GM19452 (cell line): ENCODE measurements around the gene NPAS2.

Experiments
- ATAC-seq: cut with Tn5 transposase; IDR thresholded peaks from one replicate; pipeline ENCODE4 v1.9.1; 2021; ENCODE audit not compliant: unreplicated experiment

NPAS2 gene, protein sequence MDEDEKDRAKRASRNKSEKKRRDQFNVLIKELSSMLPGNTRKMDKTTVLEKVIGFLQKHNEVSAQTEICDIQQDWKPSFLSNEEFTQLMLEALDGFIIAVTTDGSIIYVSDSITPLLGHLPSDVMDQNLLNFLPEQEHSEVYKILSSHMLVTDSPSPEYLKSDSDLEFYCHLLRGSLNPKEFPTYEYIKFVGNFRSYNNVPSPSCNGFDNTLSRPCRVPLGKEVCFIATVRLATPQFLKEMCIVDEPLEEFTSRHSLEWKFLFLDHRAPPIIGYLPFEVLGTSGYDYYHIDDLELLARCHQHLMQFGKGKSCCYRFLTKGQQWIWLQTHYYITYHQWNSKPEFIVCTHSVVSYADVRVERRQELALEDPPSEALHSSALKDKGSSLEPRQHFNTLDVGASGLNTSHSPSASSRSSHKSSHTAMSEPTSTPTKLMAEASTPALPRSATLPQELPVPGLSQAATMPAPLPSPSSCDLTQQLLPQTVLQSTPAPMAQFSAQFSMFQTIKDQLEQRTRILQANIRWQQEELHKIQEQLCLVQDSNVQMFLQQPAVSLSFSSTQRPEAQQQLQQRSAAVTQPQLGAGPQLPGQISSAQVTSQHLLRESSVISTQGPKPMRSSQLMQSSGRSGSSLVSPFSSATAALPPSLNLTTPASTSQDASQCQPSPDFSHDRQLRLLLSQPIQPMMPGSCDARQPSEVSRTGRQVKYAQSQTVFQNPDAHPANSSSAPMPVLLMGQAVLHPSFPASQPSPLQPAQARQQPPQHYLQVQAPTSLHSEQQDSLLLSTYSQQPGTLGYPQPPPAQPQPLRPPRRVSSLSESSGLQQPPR

DNA sequence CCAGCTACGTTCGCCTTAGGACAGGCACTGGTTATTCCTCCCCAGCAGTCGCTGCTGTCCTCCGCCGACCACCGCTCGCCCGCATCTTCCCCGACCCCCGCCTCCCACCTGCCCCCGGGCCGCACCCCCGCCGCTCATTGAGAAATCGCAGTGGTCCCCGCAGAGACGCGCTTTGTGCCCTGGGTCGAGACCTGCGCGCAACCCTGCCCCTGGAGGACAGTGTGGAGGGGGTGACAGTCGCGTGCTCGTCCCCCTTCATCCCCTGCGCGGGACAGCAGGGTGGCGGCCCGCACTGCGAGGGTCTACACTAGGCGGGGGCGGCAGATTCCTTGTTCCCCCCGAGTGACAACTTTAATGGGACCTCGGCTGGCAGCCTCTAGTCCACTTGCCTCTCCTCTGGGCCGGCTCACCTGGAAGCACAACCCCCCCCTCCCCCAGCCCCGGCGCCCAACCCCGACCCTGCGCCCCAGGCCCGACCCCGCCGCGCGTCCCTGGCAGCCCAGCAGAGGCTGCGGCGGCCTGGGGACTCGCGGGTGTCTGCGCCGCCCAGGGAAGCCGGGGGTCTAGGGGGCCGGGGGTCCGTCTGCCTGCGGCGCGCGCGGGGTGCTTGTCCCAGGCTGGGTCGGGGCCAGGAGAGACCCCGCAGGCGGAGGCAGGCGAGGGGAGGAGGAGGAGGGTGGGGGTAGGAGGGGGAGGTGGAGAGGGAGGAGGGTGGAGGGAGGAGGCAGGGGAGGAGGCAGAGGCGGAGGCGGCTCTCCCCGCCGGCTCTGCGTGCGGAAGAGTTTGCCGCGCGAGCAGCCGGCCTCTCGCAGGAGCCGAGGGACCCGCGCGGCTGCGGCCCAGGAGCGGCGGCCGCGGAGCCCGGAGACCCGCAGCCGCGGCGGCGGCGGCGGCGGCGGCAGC lies at the start of gene NPAS2:
TSS of gene NPAS2 (plus strand) at position 770 of the 903 bp plus-strand sequence. CDS start 84,616 bp downstream, outside the sequence.
- ATAC-seq: no peak

DNA sequence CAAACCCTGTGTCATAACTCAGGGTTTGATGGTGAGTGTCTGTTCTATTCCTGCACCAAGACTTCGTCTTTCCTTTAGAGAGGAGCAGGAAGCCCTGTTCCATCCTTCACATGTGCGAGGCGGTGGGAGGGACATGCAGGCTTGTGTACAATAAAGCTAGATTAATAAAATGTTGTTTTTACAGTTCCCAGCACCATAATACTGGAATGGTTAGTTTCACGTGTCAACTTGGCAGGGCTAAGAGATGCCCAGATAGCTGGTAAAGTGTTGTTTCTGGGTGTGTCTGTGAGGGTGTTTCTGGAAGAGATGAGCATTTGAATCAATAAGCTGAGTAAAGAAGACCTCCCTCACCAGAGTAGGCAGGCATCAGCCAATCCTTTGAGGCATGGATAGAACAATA lies 48.8 kb upstream of the NPAS2 start:
- no peak for ATAC-seq

DNA sequence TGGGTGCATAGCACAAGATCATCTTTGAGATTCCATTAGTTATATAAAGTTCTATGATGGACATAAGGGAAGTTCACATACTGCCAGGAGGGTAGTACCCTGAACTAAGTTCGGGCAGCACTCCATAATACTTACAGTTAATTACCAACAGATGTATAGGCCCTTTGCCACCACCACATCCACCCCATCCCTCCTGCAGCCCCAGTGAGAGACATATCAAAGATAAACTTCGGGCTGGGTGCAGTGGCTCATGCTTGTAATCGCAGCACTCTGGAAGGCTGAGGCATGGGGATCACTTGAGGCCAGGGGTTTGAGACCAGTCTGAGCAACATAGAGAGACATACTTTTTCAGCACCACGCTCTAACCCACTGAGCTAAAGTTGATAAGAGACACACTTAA lies 46.4 kb upstream of the NPAS2 start:
- ATAC-seq: no peak

DNA sequence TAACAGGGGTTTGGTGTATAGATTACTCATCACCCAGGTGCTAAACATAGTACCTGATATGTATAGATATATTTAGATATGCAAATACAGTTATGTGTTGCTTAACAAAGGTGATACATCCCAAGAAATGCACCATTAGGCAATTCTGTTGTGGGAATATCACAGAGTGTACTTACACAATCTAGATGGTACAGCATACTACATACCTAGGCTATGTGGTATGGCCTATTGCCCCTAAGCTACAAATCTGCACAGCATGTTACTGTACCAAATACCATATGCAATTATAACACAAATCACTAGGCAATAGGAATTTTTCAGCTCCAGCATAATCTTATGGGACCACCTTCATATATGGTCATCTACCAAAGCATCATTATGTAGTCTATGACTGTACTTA lies 43.5 kb upstream of the NPAS2 start:
- no peak for ATAC-seq

DNA sequence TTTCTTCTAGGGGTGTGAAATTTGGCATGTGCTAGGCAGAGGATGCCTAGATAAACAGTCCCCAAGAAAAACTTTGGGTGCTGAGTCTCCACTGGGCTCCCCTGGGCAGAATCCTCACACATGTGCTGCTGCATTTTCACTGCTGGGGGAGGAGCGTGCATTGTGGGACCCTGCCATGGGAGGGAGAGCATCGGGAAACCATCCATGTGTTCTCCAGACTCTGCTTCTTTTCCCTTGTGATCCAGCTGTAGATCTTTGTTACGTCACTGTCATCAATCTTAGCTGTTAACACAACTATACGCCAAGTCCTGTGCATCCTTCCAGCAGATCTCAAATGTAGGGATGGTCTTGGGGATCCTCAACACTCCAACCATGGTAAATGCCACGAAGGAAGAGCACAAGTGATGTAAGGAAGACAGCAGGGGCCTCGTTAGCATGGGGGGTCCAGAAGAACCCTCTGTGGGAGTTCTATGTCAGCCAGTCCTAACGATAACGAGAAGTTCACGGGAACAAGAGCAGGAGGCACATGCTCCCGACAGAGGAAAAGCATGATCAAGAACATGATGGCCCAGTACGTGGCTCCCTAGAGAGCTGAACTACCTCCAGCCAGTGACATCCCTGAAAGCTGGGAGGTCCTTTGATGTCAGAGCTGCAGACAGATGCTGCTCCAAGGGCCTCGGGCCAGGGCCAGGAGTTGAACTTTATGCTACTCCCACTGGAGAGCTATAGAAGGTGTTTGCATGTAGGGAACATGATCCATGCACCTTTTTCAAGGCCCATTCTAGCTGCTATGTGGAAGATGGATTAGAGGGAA lies 41.1 kb upstream of the NPAS2 start:
- no peak for ATAC-seq

DNA sequence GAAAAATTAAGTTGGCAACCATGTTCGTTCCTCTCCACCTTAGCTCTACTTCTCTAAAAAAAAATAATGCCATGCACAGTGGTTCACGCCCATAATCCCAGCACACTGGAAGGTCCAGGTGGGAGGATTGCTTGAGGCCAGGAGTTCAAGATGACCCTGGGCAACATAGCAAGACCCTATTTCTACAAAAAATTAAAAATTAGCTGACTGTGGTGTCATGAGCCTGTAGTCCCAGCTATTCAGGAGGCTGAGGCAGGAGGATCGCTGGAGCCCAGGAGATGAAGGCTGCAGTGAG lies 40.1 kb upstream of the NPAS2 start:
- ATAC-seq: no peak

DNA sequence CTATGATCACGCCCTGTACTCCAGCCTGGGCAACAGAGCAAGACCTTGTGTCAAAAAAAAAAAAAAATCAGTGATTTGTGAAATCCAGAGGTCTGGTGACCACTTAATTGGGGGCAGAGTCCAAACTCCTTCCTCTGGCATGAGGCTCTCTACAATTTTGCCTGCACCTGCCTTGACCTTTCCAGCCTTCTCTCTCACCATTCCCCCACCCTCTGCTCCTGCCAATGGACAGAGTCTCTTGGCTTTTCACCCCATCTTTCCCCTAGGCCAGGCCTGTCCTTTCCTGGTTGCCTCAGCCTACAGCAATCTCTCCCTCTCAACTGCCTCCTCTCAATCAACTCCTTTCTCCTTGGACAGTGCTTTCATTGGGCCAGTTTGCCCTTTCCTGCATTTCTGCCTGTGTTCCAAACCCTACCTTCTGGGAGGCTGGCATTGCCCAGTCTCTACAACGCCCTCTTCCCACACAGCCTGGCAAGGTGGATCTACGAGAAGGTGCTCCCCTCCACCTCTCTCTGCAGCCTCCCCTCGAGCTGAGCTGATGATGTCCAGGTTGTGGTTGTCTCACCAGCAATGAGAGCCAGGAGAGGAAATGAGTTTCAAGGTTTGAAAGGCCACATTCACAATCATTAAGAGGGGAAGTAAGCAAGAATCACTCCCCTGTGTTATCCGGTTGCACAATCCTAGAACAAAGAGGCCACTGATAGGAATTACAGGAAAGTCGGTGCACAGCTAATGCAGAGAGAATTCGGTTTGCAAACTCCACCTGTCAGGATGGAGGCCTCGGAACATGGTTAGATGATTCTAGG lies 39.5 kb upstream of the NPAS2 start:
- no peak for ATAC-seq

DNA sequence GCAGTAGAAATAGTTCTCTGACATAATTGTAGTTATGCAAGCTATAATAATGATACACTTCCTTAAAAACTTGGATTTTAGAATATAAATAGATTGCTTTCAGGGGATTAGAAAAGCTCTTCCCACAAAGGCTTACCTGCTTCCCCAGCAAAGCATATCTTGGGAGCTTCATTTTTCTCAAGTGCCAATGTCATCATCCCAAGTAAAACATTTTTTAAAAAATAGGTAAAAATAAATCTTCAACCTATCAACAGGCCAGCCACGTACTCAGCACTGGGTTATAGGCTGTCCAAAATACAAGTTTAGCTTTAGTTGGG lies 39.0 kb upstream of the NPAS2 start:
- no peak for ATAC-seq

DNA sequence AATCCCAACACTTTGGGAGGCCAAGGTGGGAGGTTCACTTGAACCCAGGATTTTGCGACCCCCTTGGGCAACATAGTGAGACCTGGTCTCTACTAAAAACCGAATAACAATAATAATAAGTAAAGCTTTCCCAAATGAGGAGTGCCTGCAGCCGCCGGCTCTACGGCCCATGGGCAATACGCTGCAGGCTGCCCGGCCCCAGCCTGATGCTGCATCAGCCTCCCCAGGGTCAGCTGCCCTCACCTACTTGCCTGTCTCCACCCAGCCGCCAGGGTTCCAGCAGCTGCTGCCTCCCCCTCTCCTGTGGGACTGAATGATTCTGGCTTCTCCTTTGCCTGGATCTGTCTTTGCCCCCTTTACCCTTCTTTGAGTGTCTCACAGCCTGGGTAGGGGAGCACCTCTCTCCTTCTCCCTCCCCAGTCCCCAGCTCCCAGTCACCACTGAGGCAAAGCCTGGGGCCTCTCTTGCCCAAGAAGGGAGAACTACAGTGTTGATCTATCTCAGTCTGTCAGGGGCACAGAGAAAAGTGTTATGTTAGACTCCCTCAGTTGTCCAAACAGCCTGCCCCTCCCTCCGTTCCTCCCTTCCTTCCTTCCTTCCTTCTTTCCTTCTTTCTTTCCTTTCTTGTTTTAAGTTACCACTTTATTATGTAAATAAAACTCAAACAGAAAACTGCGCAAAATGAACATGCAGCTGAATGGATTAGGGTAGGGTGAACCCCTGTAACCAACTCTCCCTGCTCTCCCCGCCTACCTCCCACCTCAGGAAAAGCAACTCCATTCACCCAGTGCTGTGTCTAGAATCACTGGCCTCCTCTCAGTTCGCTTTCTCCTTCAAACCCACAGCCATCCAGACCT lies 38.2 kb upstream of the NPAS2 start:
- ATAC-seq: no peak

DNA sequence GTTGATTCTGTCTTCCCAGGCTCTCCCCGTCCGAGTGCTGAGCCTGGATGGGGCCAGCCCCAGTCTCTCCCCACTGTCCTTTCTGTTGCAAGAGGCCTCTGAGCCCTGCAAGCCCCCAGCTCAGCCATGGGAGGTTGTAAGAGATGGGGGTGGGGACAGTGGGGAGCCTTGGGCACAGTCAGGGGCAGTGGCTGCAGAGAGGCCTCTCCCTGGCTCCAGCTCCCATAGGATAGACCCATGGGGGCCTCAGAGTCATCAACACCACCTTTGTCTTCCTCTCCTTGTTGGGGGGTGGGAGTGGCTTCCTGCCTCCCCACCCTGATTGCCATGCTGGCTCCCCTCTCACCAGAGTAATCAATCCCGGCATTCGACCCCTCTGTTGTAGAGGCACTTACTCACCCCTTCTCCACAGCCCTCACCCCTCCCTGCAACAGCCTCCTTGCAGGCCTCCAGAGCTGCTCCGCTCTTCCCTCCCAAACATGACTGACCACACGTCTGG lies 37.5 kb upstream of the NPAS2 start:
- no peak for ATAC-seq

DNA sequence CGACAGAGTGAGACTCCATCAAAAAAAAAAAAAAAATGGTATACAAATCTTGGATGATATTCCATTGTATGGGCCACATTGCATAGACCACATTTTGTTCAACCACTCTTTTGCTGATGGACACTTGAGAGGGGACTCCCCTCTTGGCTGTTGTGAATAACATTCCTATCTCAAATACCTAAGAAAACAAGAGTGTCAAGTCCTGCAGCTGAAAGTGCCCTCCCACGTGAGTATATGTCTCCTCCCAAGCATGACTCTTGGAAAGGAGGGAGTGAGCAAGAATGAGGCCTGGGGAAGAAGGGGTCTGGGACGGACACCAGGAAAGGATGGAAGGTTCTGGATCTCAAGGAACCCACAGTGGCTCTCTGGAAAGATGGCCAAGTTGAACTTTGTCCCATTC lies 36.0 kb upstream of the NPAS2 start:
- ATAC-seq: no peak

DNA sequence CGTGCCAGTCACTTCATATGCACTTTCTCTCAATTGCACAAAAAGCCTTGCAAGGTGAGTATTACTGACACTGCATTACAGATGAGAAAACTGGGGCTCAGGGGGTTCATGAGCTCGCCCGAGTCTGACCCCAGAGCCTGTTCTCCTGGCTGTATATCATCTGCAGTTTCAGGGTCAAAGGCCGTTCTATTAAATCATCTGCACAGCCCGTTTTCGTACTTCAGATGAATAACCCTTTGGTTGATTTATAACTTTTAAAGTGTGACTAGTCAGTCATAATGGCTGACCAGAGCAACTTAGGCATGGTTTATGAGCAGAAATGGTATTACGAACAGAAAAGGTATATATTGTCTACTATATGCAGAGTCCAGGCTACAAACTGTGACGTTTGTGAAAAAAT lies 35.3 kb upstream of the NPAS2 start:
- ATAC-seq: no peak

DNA sequence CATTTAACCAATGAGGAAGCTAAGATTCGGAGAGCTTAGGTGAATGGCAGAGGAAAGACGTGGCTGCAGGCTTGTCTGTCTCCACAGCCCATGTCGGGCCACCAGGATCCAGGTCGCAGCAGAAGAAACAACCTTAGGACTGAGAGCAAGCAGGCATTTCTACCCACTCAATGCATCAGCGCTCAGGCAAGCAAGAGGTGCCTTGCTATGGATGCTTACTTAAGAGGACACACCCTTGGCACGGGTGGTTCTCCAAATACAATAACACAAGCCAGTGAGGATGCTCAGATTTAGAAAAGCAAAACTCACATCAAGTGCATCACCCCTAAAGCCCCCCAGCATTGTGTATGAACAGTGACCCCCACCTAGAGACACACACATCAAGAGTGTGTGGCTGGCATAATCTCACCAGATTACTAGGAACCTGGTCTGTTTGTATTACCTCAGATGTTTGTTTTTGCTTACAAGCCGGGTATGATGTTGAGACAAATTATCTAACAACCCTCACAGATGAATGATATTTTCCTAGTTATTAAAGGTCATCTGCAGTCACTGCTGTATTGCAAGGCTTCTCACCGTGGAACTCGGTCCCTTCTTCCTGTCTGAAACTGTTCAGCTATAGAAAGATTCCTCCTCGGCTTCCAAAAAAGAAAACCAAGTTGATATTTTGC lies 34.2 kb upstream of the NPAS2 start:
- no peak for ATAC-seq

DNA sequence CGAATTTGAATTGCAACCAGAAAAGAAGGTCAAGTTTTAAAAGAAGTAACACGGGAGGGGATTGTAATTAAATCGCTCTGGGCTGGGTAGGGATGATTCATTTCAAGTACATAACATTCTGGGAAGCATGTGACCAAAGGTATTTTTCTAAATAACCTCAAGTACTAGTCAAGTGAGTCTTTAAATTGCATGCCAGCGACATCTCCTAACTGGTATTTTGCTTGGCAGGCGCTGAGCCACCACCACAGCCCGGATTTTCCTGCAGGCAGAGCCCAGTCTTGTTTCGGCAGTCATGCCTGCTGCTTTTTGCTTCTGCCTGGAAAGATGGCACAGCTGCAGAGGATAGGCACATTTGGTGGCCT lies 33.7 kb upstream of the NPAS2 start:
- no peak for ATAC-seq

DNA sequence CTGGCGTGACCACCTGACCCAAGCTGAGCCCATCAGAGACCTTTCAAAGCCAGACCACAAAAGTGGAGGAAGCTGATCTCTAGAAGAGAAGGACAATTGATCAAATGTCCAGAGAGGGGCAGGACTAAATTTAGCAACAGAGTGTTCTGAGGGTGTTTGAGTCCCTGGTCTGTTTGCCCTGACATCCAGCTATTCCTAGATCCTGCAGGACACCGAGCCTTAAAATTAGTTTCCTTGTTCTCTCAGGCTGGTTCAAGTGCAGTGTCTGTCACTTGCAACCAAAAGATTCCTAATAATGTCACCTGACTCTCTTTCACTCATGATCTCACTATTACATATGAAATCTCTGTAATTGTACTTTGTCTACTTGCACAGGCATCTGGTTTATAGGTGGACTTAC lies 33.0 kb upstream of the NPAS2 start:
- no peak for ATAC-seq

DNA sequence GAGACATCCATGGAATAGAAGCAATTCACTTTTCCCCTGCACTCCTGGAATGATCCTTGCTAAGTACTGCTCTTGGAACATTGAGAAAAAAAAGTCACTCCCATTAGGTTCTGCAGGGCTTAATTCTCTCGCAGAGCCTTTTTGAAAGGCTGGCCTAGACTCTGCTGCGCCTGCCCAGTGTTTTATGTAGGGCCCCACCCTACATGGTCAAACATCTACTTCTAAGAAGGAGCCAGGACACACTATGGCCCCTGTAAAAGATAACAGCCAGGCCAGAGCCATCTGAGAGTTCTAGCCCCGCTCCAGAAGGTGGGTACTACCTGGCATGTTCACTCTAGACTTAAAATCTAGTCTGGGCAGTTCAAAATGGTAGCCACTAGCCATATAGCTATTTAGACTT lies 30.6 kb upstream of the NPAS2 start:
- ATAC-seq: no peak

DNA sequence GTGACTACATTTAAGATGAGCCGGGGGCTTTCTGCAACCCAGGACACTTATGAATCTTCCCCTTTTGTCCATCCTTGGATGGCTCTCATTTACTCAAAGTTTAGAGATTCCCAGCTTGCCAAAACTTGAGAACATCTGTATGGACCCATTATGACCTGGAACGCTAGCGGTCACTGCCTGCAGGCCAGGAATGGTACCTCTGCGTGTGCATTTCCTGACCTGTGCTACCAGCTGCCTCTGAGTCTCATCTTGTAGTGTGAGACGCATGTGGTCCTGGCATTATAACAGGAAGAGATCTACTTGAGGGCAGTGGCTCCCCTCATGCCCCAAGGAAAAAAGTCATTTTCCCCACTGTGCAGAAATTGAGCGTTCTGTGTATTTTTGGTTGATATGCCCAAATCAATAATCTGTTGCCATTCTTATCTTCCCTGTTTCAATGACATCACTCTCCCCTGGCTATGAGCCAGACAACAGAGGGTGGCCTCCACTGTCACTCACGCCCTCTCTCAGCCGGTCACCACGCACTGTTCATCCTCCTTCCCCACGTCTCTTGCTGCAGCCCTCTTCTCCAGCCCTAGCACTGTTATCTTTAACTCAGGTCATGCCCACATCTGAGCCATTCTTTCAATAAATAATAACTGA lies 28.5 kb upstream of the NPAS2 start:
- no peak for ATAC-seq

DNA sequence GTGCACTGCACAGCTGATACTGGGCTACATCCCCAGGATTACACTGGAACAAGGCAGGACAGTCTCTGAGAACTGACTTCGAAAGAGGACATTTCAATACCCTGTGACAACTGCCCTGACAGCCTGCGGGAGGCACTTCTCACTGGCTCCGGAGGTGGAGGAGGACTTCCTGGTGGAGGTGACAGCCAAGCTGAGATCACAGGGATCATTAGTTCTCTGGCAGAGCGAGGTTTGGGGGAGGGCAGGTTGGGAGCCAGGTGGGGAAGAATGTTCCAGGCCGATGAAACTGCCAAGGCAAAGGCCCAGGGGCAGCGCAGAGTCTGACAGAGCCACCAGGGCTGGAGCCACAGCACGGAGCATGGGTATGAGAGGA lies 28.0 kb upstream of the NPAS2 start:
- ATAC-seq: no peak
